Gastrocnemius medialis (tissue), 4 donors: ENCODE data around the gene CELF4. TPM values are rescaled to one million over a fixed set of nuclear protein-coding genes. Genes with fewer than 3 reads are reported as not detected.

Experiments
- ATAC-seq, 2 donors: fragments of 150-250 bp; one replicate each; pipeline ENCODE4 v1.9.1; 2016
- DNase-seq, 2 donors: peaks; one replicate each; pipeline ENCODE4 v3.0.0-alpha.2; 2019
- H3K27ac ChIP-seq, 4 donors: fragments of 200-600 bp; sonication (generic); 1 replicate in 1 of 4; 2 replicates in 3 of 4; pipeline ENCODE4 v1.5.1; 2016 to 2018; ENCODE audit warnings: mild to moderate bottlenecking in 2 of 4, moderate library complexity in 1 of 4
- H3K27me3 ChIP-seq, 3 donors: fragments of 200-600 bp; sonication (generic) in 2 of 3; 1 replicate in 1 of 3; 2 replicates in 2 of 3; pipeline versions ENCODE4 v1.5.1 to v1.6.0; 2016 to 2019; ENCODE audit warnings: mild to moderate bottlenecking in 1 of 3, moderate library complexity in 1 of 3
- H3K36me3 ChIP-seq, 2 donors: fragments of 200-600 bp; sonication (generic) in 1 of 2; one replicate each; pipeline ENCODE4 v1.5.1; 2017 to 2018
- H3K4me1 ChIP-seq, 2 donors: fragments of 200-600 bp; sonication (generic) in 1 of 2; one replicate each; pipeline ENCODE4 v1.5.1; 2016 to 2017; ENCODE audit warnings: mild to moderate bottlenecking in 2 of 2
- H3K4me3 ChIP-seq, 4 donors: fragments of 200-600 bp; sonication (generic) in 3 of 4; 1 replicate in 1 of 4; 2 replicates in 3 of 4; pipeline ENCODE4 v1.5.1; 2016 to 2019; ENCODE audit warnings: mild to moderate bottlenecking in 2 of 4
- H3K9me3 ChIP-seq, 3 donors: fragments of 200-600 bp; sonication (generic) in 2 of 3; 1 replicate in 1 of 3; 2 replicates in 2 of 3; pipeline ENCODE4 v1.5.1; 2016 to 2019
- POLR2A ChIP-seq, 2 donors: fragments of 450-650 bp; IDR thresholded peaks; one replicate each; pipeline ENCODE4 v1.6.1; 2017; ENCODE audit warnings: antibody characterized with exemption in 2 of 2, mild to moderate bottlenecking in 2 of 2, moderate library complexity in 2 of 2
- in situ Hi-C, 4 donors: fragments of 200-750 bp; cut with MboI; loops; one replicate each; pipeline versions ENCODE4 v1.15.0 to v1.8.0; 2017; ENCODE audit warnings: low sequenced_read_pairs in 4 of 4
- intact Hi-C: fragments of 100-400 bp; cut with DNase I; formaldehyde crosslinking; loops from one replicate; pipeline ENCODE4 v1.15.1; 2023; ENCODE audit warnings: low total_unique reads
- total RNA-seq, 4 donors: library from RNA; depleted of rRNA; stranded (reverse); fragments of >200 nt; gene quantifications; one replicate each; pipeline versions ENCODE4 v1.1.0 to v1.2.3, GENCODE V29; 2016
- TF ChIP-seq, protein P1 (sequence below), 5 experiments: fragments of 450-650 bp in 3 of 5; fragments of 200-600 bp in 2 of 5; sonication (generic) in 2 of 5; IDR thresholded peaks in 4 of 5; conservative IDR thresholded peaks in 1 of 5; 1 replicate in 4 of 5; 2 replicates in 1 of 5; pipeline ENCODE4 v1.5.1; 2016 to 2019; ENCODE audit warnings: antibody characterized with exemption in 5 of 5, mild to moderate bottlenecking in 3 of 5, moderate library complexity in 3 of 5

CELF4 gene
- total RNA-seq, 4 donors from 2014 or later = not detected

DNA sequence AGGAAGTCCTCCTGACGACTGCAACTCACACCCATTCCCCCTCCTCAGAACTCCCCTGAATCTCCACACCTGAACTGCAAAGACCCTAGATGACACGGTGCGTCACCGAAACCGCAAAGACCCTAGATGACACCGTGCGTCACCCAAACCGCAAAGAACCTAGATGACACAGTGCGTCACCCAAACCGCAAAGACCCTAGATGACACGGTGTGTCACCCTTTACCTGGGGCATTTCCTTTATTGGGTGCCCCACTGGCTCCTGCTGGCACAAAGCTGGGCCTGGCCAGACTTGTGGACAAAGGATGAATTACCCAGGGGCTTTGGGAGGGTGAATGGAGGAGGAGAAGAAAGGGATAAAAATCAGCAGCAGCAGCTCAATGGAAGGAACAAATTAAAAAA, 123.8 kb downstream of the CELF4 start:
- no peak for ATAC-seq
- no peak overlapping the region for H3K27ac ChIP-seq
- peaks cover 0 to 4% (median 2%) of the 10 kb centered on the region in 3 donors for H3K27me3 ChIP-seq
- TF ChIP-seq, protein P1, sequence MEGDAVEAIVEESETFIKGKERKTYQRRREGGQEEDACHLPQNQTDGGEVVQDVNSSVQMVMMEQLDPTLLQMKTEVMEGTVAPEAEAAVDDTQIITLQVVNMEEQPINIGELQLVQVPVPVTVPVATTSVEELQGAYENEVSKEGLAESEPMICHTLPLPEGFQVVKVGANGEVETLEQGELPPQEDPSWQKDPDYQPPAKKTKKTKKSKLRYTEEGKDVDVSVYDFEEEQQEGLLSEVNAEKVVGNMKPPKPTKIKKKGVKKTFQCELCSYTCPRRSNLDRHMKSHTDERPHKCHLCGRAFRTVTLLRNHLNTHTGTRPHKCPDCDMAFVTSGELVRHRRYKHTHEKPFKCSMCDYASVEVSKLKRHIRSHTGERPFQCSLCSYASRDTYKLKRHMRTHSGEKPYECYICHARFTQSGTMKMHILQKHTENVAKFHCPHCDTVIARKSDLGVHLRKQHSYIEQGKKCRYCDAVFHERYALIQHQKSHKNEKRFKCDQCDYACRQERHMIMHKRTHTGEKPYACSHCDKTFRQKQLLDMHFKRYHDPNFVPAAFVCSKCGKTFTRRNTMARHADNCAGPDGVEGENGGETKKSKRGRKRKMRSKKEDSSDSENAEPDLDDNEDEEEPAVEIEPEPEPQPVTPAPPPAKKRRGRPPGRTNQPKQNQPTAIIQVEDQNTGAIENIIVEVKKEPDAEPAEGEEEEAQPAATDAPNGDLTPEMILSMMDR (IDR thresholded peaks at IDR 0.05 in 4 of 5, conservative IDR thresholded peaks at IDR 0.05 in 1 of 5) = no peak
- no peak for TF ChIP-seq POLR2A (IDR thresholded peaks at IDR 0.05)
- H3K4me1 ChIP-seq = no peaks in the 10 kb centered on the region
- in situ Hi-C loops (no loop called here), intact Hi-C loops (no loop called here)
- no peak overlapping the region for H3K4me3 ChIP-seq
- DNase-seq = no peak
- H3K9me3 ChIP-seq = no peaks in the 10 kb centered on the region
- H3K36me3 ChIP-seq = no peaks in the 10 kb centered on the region

DNA sequence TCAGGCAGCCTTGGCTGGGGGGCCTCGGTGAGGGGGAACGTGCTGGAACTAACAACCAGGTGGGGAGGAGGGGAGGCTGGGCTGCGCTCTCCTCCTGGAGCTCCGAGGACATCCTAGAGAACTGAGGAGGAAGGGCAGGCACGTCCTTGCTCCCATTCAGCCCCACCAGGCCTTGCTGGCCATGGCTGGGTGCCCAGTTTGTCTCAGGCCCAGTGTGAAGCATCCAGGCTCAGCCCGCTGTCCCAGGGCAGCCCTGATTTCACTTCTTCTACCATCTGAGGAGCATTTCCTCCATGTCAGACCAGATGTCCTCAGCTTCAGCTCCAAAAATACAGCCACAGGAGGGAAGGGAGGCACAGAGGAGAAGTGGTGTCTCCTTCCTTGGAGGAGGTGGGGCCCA, 125.4 kb downstream of the CELF4 start:
- no peak for ATAC-seq
- no peak for DNase-seq
- intact Hi-C loops = no loop called here

DNA sequence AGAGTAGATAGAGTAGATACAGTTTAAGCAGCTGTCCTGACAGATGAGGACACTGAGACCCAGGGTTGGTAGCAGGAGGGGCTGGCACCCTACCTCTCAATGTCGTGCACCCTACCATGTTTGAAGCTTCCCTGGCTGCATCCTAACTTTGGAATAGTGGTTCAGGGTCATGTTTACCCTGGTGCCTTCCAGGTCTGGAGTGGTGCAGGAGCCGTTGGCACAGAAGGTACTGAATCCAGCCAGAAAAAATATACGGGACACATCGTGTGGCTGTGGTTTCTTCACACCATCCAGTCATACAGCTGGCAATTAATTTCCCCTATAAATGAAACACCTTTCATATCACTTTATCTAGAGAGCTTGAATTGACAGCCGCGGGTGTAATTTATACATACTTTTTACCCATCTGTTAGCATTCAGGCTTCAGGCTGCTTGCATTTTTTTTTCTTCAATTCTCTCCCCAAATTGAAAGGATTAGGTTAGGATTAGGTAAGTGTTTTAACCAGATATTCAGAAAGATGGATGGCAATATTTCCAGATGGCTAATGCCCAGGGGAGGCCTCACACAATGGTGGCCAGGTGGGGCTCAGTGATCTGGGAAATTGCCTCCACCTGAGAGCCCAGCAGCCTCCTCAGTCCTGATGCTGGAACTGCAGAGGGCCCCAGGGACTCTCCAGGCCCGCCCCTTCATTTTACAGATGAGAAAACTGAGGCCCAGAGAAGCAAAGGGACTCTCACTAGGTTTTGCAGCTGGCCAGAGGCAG, 127.0 kb downstream of the CELF4 start:
- no peak for DNase-seq
- intact Hi-C loops (no loop called here), in situ Hi-C loops (no loop called here)
- no peaks in the 10 kb centered on the region for H3K27me3 ChIP-seq
- no peak overlapping the region for H3K27ac ChIP-seq
- TF ChIP-seq POLR2A (IDR thresholded peaks at IDR 0.05) = no peak
- TF ChIP-seq, protein P1 (IDR thresholded peaks at IDR 0.05 in 4 of 5, conservative IDR thresholded peaks at IDR 0.05 in 1 of 5) = no peak
- no peak for ATAC-seq
- no peaks in the 10 kb centered on the region for H3K4me1 ChIP-seq
- no peaks in the 10 kb centered on the region for H3K36me3 ChIP-seq
- no peak overlapping the region for H3K4me3 ChIP-seq
- H3K9me3 ChIP-seq = no peaks in the 10 kb centered on the region

More for the DNA sequence above, 125.4 kb downstream of the CELF4 start:
- Histone ChIP-seq H3K36me3 (no peaks in the 10 kb centered on the region), H3K4me1 (no peaks in the 10 kb centered on the region), H3K4me3 (no peak overlapping the region), H3K27me3 (peaks cover 0 to 4% (median 0%) of the 10 kb centered on the region in 3 donors), H3K27ac (no peak overlapping the region), H3K9me3 (no peaks in the 10 kb centered on the region)
- no peak for TF ChIP-seq POLR2A (IDR thresholded peaks at IDR 0.05)
- TF ChIP-seq, protein P1 (IDR thresholded peaks at IDR 0.05 in 4 of 5, conservative IDR thresholded peaks at IDR 0.05 in 1 of 5) = no peak
- in situ Hi-C loops = no loop called here

DNA sequence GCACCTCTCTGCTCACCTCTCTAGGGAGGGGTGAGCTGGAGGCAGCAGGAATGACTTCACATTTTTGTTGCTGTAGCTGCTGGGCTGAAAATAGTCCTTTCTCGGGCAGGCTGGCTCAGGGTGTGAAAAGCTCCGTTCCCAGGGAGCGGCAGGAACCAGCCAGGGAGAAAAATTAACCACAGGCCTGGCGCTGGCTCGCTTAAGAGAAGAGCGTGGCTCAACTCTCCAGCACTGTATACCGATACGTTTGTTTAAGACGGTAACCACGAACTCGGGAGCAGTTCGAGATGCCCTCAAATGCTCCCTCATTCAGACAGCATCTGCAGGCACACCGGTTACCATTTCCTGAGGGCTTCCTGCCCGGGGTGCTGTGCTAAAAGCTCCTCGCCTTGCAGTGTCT, 129.6 kb downstream of the CELF4 start:
- no peak for ATAC-seq
- TF ChIP-seq, protein P1 (IDR thresholded peaks at IDR 0.05 in 4 of 5, conservative IDR thresholded peaks at IDR 0.05 in 1 of 5) = no peak
- TF ChIP-seq POLR2A (IDR thresholded peaks at IDR 0.05) = no peak

More for the DNA sequence above, 129.6 kb downstream of the CELF4 start:
- no peaks in the 10 kb centered on the region for H3K4me1 ChIP-seq
- H3K9me3 ChIP-seq = no peaks in the 10 kb centered on the region
- intact Hi-C loops (no loop called here), in situ Hi-C loops (no loop called here)
- no peak overlapping the region for H3K27ac ChIP-seq
- no peaks in the 10 kb centered on the region for H3K36me3 ChIP-seq
- DNase-seq = no peak
- no peak overlapping the region for H3K4me3 ChIP-seq
- no peaks in the 10 kb centered on the region for H3K27me3 ChIP-seq
